SK-N-SH treated with all-trans-retinoic acid at 6 μM for 48 hours (cell line): ENCODE data around the gene HMBS.
A peak's percentile ranks its signal among the peaks of the same experiment; 100 is the strongest.

Experiments
- ATAC-seq: fragments of 200-7000 bp; cut with Tn5 transposase; 3 replicates; pipeline ENCODE4 v1.9.1; 2020; ENCODE audit warnings: mild to moderate bottlenecking, moderate library complexity
- ARNTL ChIP-seq: fragments of 450-650 bp; formaldehyde crosslinking; IDR thresholded peaks from 2 replicates; pipeline ENCODE4 v1.5.0; 2020; ENCODE audit warnings: low read depth, mild to moderate bottlenecking, moderate library complexity, borderline replicate concordance
- BACH2 ChIP-seq: fragments of 250-450 bp; sonication (Bioruptor Pico); IDR thresholded peaks from 2 replicates; pipeline ENCODE4 v1.9.0; 2021; ENCODE audit warnings: mild to moderate bottlenecking, borderline replicate concordance
- CSDC2 ChIP-seq: fragments of 250-450 bp; sonication (Bioruptor Pico); IDR thresholded peaks from 2 replicates; pipeline ENCODE4 v1.5.0; 2020; ENCODE audit warnings: mild to moderate bottlenecking, moderate library complexity
- GLIS3 ChIP-seq: fragments of 250-450 bp; sonication (Bioruptor Pico); IDR thresholded peaks from 2 replicates; pipeline ENCODE4 v1.5.0; 2020; ENCODE audit warnings: mild to moderate bottlenecking, moderate library complexity
- ISL1 ChIP-seq: fragments of 250-450 bp; sonication (Bioruptor Pico); IDR thresholded peaks from 2 replicates; pipeline ENCODE4 v2.1.2; 2022; ENCODE audit warnings: mild to moderate bottlenecking, moderate library complexity
- OSR1 ChIP-seq: fragments of 250-450 bp; sonication (Bioruptor Pico); IDR thresholded peaks from 2 replicates; pipeline ENCODE4 v1.8.0; 2022; ENCODE audit warnings: moderate library complexity, mild to moderate bottlenecking, inconsistent platforms
- PPARA ChIP-seq: fragments of 250-450 bp; sonication (Bioruptor Pico); IDR thresholded peaks from 2 replicates; pipeline ENCODE4 v1.5.0; 2020; ENCODE audit warnings: mild to moderate bottlenecking, borderline replicate concordance
- RARB ChIP-seq: fragments of 250-450 bp; sonication (Bioruptor Pico); IDR thresholded peaks from 2 replicates; pipeline ENCODE4 v1.8.0; 2021; ENCODE audit warnings: mild to moderate bottlenecking, moderate library complexity
- SNAI2 ChIP-seq: fragments of 250-450 bp; sonication (Bioruptor Pico); IDR thresholded peaks from 2 replicates; pipeline ENCODE4 v1.5.0; 2020; ENCODE audit warnings: mild to moderate bottlenecking, moderate library complexity
- TOX ChIP-seq: fragments of 250-450 bp; sonication (Bioruptor Pico); IDR thresholded peaks from 2 replicates; pipeline ENCODE4 v1.8.0; 2021; ENCODE audit warnings: mild to moderate bottlenecking, moderate library complexity, borderline replicate concordance
- ZC3H10 ChIP-seq: fragments of 250-450 bp; sonication (Bioruptor Pico); IDR thresholded peaks from 2 replicates; pipeline ENCODE4 v1.5.1; 2021; ENCODE audit warnings: mild to moderate bottlenecking, moderate library complexity
- ZFP3 ChIP-seq: fragments of 250-450 bp; sonication (Bioruptor Pico); IDR thresholded peaks from 2 replicates; pipeline ENCODE4 v1.5.0; 2020; ENCODE audit warnings: mild to moderate bottlenecking, moderate library complexity
- ZFP30 ChIP-seq: fragments of 450-650 bp; formaldehyde crosslinking; IDR thresholded peaks from 2 replicates; pipeline ENCODE4 v1.5.0; 2022; ENCODE audit warnings: mild to moderate bottlenecking, moderate library complexity
- ZNF565 ChIP-seq: fragments of 450-650 bp; formaldehyde crosslinking; conservative IDR thresholded peaks from 2 replicates; pipeline ENCODE4 v1.5.0; 2020; ENCODE audit warnings: low read depth, mild to moderate bottlenecking, moderate library complexity
- ZNF8 ChIP-seq: fragments of 450-650 bp; formaldehyde crosslinking; IDR thresholded peaks from 2 replicates; pipeline ENCODE4 v1.5.0; 2020; ENCODE audit warnings: mild to moderate bottlenecking, moderate library complexity
- TF ChIP-seq, protein P1 (sequence below): fragments of 250-450 bp; sonication (Bioruptor Pico); IDR thresholded peaks from 2 replicates; pipeline ENCODE4 v1.5.1; 2020; ENCODE audit warnings: low read depth, mild to moderate bottlenecking, moderate library complexity
- TF ChIP-seq, protein P2 (sequence below): fragments of 250-450 bp; sonication (Bioruptor Pico); IDR thresholded peaks from 2 replicates; pipeline ENCODE4 v1.5.1; 2021; ENCODE audit warnings: mild to moderate bottlenecking, moderate library complexity
- TF ChIP-seq, protein P3 (sequence below): fragments of 250-450 bp; sonication (Bioruptor Pico); IDR thresholded peaks from 2 replicates; pipeline ENCODE4 v1.5.0; 2020; ENCODE audit warnings: mild to moderate bottlenecking, moderate library complexity

The HMBS gene

DNA sequence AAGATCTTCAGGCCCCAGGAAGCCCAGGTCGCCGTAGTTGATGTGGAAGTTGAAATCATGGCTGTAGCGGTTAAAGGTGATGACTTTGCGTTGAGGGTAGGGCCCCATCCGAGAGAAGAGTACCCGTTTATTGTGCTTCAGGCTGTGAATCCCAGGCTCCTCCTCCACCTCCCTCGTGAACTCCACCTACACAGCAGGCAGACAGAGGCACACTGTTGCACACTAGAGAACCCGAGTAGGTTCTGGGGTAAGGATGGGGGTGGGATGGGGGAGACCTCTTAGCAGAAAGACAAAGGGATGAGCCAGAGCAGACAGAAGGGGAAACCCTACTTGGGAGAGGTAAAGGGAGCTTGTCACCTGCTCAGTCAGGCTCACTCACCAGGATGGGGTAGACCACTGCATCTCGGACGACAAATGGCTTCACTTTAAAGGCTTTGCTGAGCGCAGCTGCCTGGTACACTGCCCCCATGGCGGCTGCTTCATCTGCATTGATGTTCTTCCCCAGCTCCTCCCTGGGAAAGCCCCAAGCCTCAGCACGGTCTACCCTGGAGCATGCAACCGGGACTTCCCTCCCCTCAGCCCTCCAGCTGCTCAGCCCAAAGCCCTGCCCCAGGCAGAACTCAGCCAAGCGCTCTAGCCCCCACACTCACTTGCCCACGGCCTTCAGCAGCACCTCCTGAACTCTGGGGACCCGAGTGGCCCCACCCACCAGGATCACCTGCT is 33.1 kb upstream of the HMBS start (continued):
- TF ChIP-seq, protein P1, sequence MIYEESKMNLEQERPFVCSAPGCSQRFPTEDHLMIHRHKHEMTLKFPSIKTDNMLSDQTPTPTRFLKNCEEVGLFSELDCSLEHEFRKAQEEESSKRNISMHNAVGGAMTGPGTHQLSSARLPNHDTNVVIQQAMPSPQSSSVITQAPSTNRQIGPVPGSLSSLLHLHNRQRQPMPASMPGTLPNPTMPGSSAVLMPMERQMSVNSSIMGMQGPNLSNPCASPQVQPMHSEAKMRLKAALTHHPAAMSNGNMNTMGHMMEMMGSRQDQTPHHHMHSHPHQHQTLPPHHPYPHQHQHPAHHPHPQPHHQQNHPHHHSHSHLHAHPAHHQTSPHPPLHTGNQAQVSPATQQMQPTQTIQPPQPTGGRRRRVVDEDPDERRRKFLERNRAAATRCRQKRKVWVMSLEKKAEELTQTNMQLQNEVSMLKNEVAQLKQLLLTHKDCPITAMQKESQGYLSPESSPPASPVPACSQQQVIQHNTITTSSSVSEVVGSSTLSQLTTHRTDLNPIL: no peak
- TF ChIP-seq RARB (CRISPR knock-in tag) (no peak), SNAI2 (no peak)
- TF ChIP-seq, protein P2, sequence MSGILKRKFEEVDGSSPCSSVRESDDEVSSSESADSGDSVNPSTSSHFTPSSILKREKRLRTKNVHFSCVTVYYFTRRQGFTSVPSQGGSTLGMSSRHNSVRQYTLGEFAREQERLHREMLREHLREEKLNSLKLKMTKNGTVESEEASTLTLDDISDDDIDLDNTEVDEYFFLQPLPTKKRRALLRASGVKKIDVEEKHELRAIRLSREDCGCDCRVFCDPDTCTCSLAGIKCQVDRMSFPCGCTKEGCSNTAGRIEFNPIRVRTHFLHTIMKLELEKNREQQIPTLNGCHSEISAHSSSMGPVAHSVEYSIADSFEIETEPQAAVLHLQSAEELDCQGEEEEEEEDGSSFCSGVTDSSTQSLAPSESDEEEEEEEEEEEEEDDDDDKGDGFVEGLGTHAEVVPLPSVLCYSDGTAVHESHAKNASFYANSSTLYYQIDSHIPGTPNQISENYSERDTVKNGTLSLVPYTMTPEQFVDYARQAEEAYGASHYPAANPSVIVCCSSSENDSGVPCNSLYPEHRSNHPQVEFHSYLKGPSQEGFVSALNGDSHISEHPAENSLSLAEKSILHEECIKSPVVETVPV (CRISPR knock-in tag): no peak

DNA sequence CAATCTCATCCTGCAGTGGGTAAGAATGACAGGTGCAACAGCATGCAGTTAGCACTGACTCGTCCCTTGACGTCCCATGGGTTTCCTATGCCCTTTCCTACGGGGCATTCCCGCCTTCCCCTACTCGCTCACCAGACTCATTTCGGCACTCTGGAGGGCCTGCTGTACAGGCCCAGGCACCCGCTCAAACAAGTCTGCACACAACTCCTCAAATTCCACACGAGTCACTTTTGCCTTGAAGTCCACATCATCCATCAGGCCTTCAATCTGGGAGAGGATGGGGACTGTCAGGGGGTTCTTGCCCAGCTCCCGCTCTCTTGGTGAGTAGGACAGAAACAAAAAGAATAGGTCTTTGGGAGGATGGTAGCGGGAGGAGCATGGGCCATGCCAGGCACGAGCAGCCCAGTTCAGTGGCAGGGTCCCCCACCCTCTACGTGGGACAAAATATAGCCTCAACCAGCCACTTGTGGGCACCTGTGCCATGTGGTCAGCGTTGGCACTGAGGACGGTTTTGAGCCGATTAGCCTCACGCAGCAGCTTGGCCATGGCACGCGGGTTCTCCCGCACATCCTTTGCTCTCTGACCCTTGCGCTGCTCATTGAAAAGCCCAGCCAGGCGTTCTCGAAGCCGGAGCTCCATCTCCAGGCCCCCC is 32.4 kb upstream of the HMBS start:
- no peak for ATAC-seq
- TF ChIP-seq RARB (CRISPR knock-in tag): no peak
- no peak for TF ChIP-seq ZNF8
- TF ChIP-seq, protein P2 (CRISPR knock-in tag): no peak
- TF ChIP-seq, protein P3, sequence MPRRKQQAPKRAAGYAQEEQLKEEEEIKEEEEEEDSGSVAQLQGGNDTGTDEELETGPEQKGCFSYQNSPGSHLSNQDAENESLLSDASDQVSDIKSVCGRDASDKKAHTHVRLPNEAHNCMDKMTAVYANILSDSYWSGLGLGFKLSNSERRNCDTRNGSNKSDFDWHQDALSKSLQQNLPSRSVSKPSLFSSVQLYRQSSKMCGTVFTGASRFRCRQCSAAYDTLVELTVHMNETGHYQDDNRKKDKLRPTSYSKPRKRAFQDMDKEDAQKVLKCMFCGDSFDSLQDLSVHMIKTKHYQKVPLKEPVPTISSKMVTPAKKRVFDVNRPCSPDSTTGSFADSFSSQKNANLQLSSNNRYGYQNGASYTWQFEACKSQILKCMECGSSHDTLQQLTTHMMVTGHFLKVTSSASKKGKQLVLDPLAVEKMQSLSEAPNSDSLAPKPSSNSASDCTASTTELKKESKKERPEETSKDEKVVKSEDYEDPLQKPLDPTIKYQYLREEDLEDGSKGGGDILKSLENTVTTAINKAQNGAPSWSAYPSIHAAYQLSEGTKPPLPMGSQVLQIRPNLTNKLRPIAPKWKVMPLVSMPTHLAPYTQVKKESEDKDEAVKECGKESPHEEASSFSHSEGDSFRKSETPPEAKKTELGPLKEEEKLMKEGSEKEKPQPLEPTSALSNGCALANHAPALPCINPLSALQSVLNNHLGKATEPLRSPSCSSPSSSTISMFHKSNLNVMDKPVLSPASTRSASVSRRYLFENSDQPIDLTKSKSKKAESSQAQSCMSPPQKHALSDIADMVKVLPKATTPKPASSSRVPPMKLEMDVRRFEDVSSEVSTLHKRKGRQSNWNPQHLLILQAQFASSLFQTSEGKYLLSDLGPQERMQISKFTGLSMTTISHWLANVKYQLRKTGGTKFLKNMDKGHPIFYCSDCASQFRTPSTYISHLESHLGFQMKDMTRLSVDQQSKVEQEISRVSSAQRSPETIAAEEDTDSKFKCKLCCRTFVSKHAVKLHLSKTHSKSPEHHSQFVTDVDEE: no peak
- no peak for TF ChIP-seq ZNF565 (CRISPR knock-in tag)
- no peak for TF ChIP-seq ISL1 (CRISPR knock-in tag)

DNA sequence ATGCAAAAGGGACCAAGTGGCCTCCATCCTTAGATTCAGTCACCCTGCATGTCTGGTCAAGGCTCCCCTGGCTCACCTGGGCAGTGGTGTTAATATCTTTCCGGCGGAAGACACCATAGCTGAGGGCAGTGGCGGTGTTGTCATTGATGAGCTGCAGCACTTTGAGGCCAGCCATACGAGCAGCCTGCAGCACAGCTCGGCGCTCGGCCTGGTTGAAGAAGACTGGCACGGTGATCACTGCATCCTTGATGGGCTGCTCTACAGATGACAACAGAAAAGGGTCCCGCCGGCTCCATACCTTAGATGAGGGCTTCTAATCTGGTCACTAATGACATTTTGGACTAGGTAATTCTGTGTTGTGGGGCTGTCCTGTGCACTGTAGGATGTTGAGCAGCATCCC is 30.3 kb upstream of the HMBS start:
- no peak for TF ChIP-seq SNAI2
- TF ChIP-seq ZFP3 (CRISPR knock-in tag): no peak
- no peak for TF ChIP-seq PPARA
- no peak for TF ChIP-seq ARNTL
- no peak for TF ChIP-seq RARB (CRISPR knock-in tag)
- no peak for TF ChIP-seq TOX (CRISPR knock-in tag)
- TF ChIP-seq OSR1 (CRISPR knock-in tag): no peak
- TF ChIP-seq ZFP30 (CRISPR knock-in tag): no peak
- TF ChIP-seq ZNF8: no peak
- TF ChIP-seq, protein P3: no peak
- no peak for TF ChIP-seq ZC3H10 (CRISPR knock-in tag)
- TF ChIP-seq CSDC2 (CRISPR knock-in tag): no peak
- ATAC-seq: no peak

DNA sequence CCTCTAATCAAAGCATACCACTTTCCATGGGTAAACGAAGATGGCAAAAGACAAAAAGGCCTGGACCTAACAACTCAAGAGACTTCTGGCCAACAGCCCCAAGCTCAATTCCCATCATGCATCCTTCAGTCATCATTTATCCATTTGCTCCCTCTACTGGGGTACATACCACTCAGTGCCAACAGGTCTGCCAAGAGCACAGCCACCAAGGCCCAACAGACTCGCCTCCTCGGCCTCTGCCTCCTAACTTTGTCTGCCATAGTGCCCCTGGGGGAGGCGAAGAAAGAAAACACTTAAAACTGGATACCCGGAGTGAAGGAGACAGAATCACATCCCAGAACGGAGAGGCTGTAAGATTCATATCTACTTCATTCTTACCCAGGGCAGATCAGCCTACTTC is 28.8 kb upstream of the HMBS start:
- ATAC-seq: peak; percentile 31
- TF ChIP-seq GLIS3 (CRISPR knock-in tag) (no peak), ZNF8 (no peak), BACH2 (CRISPR knock-in tag) (no peak), TOX (CRISPR knock-in tag) (no peak), ZFP3 (CRISPR knock-in tag) (no peak), RARB (CRISPR knock-in tag) (no peak)
- TF ChIP-seq, protein P3: no peak
- TF ChIP-seq, protein P2 (CRISPR knock-in tag): no peak
- TF ChIP-seq, protein P1: no peak
